ENCODE results near the gene USP1. TPM values are rescaled to one million over a fixed set of nuclear protein-coding genes. Genes with fewer than 3 reads are reported as not detected.

Gene USP1, protein sequence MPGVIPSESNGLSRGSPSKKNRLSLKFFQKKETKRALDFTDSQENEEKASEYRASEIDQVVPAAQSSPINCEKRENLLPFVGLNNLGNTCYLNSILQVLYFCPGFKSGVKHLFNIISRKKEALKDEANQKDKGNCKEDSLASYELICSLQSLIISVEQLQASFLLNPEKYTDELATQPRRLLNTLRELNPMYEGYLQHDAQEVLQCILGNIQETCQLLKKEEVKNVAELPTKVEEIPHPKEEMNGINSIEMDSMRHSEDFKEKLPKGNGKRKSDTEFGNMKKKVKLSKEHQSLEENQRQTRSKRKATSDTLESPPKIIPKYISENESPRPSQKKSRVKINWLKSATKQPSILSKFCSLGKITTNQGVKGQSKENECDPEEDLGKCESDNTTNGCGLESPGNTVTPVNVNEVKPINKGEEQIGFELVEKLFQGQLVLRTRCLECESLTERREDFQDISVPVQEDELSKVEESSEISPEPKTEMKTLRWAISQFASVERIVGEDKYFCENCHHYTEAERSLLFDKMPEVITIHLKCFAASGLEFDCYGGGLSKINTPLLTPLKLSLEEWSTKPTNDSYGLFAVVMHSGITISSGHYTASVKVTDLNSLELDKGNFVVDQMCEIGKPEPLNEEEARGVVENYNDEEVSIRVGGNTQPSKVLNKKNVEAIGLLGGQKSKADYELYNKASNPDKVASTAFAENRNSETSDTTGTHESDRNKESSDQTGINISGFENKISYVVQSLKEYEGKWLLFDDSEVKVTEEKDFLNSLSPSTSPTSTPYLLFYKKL
- 20.6 to 30.1 TPM (median 21.7 TPM) in 5 replicates for total RNA-seq (2022; extraction: Qiagen RNA extraction)

DNA sequence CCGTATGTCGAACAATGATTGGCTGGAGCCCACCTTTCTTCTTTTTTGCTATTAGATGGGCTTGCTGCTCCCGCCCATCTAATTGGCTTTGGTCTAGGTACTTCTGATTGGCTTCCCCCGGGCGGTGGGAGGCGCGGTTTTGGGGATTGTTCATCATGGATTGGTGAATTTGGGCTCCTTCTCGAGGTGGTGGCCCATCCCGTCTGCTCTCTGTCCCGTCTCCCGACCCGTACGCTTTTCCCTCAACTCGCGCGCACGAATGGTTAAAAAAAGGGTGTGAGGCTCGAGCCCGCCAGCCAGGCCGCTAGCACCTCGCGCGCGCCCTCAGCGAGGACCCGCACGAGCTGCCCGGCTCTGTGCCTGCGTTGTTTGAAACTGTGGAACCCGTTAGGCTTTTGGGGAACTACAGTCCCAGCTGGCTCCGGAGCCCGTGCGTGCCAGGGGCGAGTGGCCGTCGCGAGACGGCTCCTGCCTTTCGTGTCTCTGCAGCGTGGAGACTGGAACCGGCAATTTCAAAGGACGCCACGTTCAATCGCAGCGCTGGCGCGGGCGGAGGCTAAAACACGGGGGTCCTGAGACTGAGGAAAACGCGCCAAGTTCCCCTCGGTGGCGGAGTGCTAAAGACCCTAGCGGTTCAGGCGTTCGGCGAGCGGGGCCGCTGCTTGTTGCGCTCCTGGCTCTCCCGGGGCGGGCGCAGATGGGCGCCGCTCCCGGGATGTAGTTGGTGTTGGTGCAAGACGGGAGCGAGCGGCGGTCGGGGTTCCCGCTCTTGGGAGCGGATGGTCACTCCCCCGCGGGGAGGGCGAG, at the start of gene USP1:
Gene USP1, plus strand, starts transcription at position 584 of the 807 bp plus-strand sequence. CDS start 2,819 bp downstream, outside the sequence.

Other genes starting within 250 kb of the USP1 start
- not detected in 5 replicates for gene L1TD1, start 242.2 kb upstream of the USP1 start, total RNA-seq (2022; extraction: Qiagen RNA extraction)
- gene KANK4, start 117.6 kb upstream of the USP1 start, total RNA-seq (2022; extraction: Qiagen RNA extraction): 0.24 to 0.65 TPM (median 0.36 TPM) in 5 replicates
- gene ANGPTL3, start 160.5 kb downstream of the USP1 start, total RNA-seq (2022; extraction: Qiagen RNA extraction): not detected in 5 replicates

All from A549 treated with CORT108297 at 1 μM for 4 hours (cell line).